Neural cell (in vitro differentiated cells): ENCODE data around the gene STXBP4. TPM values are rescaled to one million over a fixed set of nuclear protein-coding genes. Genes with fewer than 3 reads are reported as not detected.

ENCODE experiments used
- H2AFZ ChIP-seq: fragments of 200-600, 300-800 bp; sonication (generic), shearing (Covaris generic); 2 replicates; pipeline ENCODE4 v1.6.0; 2014; ENCODE audit warnings: low read depth, mild to moderate bottlenecking, antibody characterized with exemption, low read length, moderate library complexity
- H3F3A ChIP-seq: fragments of 200-600 bp; shearing (Covaris generic); 2 replicates; pipeline ENCODE4 v1.6.1; 2016; ENCODE audit warnings: mild to moderate bottlenecking, moderate library complexity, mixed read lengths, antibody characterized with exemption, low read length; ENCODE audit not compliant: insufficient read depth, poor library complexity, severe bottlenecking
- H3K27ac ChIP-seq: fragments of 200-600, 300-800 bp; sonication (generic), shearing (Covaris generic); 2 replicates; pipeline ENCODE4 v1.5.1; 2014; ENCODE audit warnings: mild to moderate bottlenecking, low read length, moderate library complexity
- H3K27me3 ChIP-seq: fragments of 300-800, 200-600 bp; sonication (generic), shearing (Covaris generic); 2 replicates; pipeline ENCODE4 v1.6.0; 2014; ENCODE audit warnings: mild to moderate bottlenecking, low read depth, low read length, moderate library complexity; ENCODE audit not compliant: insufficient read depth
- H3K36me3 ChIP-seq: fragments of 300-800, 200-600 bp; sonication (generic), shearing (Covaris generic); 2 replicates; pipeline ENCODE4 v1.5.1; 2014; ENCODE audit warnings: mild to moderate bottlenecking, antibody characterized with exemption, low read length, moderate library complexity; ENCODE audit not compliant: insufficient read depth
- H3K4me2 ChIP-seq: fragments of 300-800, 200-600 bp; sonication (generic), shearing (Covaris generic); 2 replicates; pipeline ENCODE4 v1.6.0; 2014; ENCODE audit warnings: mild to moderate bottlenecking, low read length
- H3K4me3 ChIP-seq: fragments of 300-800, 200-600 bp; sonication (generic), shearing (Covaris generic); 2 replicates; pipeline ENCODE4 v1.5.1; 2014; ENCODE audit warnings: mild to moderate bottlenecking, low read length, moderate library complexity
- H3K79me2 ChIP-seq: fragments of 200-600 bp; shearing (Covaris generic); replicated peaks from 2 replicates; pipeline ENCODE4 v1.6.0; 2014; ENCODE audit warnings: mild to moderate bottlenecking, low read length, moderate library complexity; ENCODE audit not compliant: insufficient read depth
- H3K9ac ChIP-seq: fragments of 300-800, 200-600 bp; sonication (generic), shearing (Covaris generic); 2 replicates; pipeline ENCODE4 v1.6.1; 2016; ENCODE audit warnings: mild to moderate bottlenecking, low read length, mixed read lengths
- H3K9me2 ChIP-seq: fragments of 200-600 bp; shearing (Covaris generic); 2 replicates; pipeline ENCODE4 v1.6.1; 2016; ENCODE audit warnings: mild to moderate bottlenecking, low read length, mixed read lengths; ENCODE audit not compliant: insufficient read depth
- H3K9me3 ChIP-seq: fragments of 200-600, 300-800 bp; sonication (generic), shearing (Covaris generic); 2 replicates; pipeline ENCODE4 v1.6.1; 2016; ENCODE audit warnings: mild to moderate bottlenecking, mixed run types, low read length, moderate library complexity, mixed read lengths
- H4K20me1 ChIP-seq: fragments of 200-600 bp; shearing (Covaris generic); 2 replicates; pipeline ENCODE4 v1.6.1; 2016; ENCODE audit warnings: mild to moderate bottlenecking, mixed run types; ENCODE audit not compliant: insufficient read depth
- EP300 ChIP-seq: fragments of 450-650 bp; conservative IDR thresholded peaks from 2 replicates; pipeline ENCODE4 v1.6.1; 2014; ENCODE audit warnings: antibody characterized with exemption, mild to moderate bottlenecking, moderate library complexity; ENCODE audit not compliant: poor library complexity, severe bottlenecking
- EZH2 ChIP-seq: fragments of 200-600, 300-800 bp; shearing (Covaris generic), sonication (generic); IDR thresholded peaks from 2 replicates; pipeline ENCODE4 v1.6.1; 2014; ENCODE audit warnings: antibody characterized with exemption, low read length, borderline replicate concordance, mild to moderate bottlenecking; ENCODE audit not compliant: insufficient read depth, poor library complexity, severe bottlenecking
- MXI1 ChIP-seq: fragments of 450-650 bp; conservative IDR thresholded peaks from 2 replicates; pipeline ENCODE4 v1.6.1; 2014; ENCODE audit warnings: antibody characterized with exemption, mild to moderate bottlenecking; ENCODE audit not compliant: poor library complexity, severe bottlenecking
- POLR2AphosphoS5 ChIP-seq: IDR thresholded peaks from 2 replicates; pipeline ENCODE4 v1.6.1; 2012
- RAD21 ChIP-seq: fragments of 450-650 bp; conservative IDR thresholded peaks from 2 replicates; pipeline ENCODE4 v1.6.1; 2014; ENCODE audit warnings: antibody characterized with exemption, mild to moderate bottlenecking, moderate library complexity
- SMC3 ChIP-seq: fragments of 450-650 bp; conservative IDR thresholded peaks from 2 replicates; pipeline ENCODE4 v1.6.1; 2014; ENCODE audit warnings: antibody characterized with exemption, mild to moderate bottlenecking, moderate library complexity; ENCODE audit not compliant: poor library complexity
- TAF1 ChIP-seq: IDR thresholded peaks from 2 replicates; pipeline ENCODE4 v1.6.1; 2012; ENCODE audit warnings: low read depth
- polyA plus RNA-seq: library from polyadenylated mRNA; depleted of rRNA; stranded (reverse); fragments of >200 nt; gene quantifications from 2 replicates; pipeline ENCODE4 v1.2.3, GENCODE V29; 2014
- TF ChIP-seq, protein P1 (sequence below): IDR thresholded peaks from 2 replicates; pipeline ENCODE4 v1.6.1; 2012; ENCODE audit warnings: borderline replicate concordance
- TF ChIP-seq, protein P2 (sequence below): fragments of 450-650 bp; IDR thresholded peaks from 2 replicates; pipeline ENCODE4 v1.5.1; 2014; ENCODE audit warnings: antibody characterized with exemption, mild to moderate bottlenecking, moderate library complexity; ENCODE audit not compliant: poor library complexity, severe bottlenecking

Gene STXBP4
- polyA plus RNA-seq, 1 donor from 2014 or later: 8.1 TPM

GRCh38 chr17:55004484-55004883 lies 35.9 kb downstream of the STXBP4 start:
- TF ChIP-seq MXI1 (no peak), EP300 (no peak), RAD21 (no peak), EZH2 (no peak), SMC3 (no peak), TAF1 (no peak), POLR2AphosphoS5 (no peak)
- TF ChIP-seq, protein P1, sequence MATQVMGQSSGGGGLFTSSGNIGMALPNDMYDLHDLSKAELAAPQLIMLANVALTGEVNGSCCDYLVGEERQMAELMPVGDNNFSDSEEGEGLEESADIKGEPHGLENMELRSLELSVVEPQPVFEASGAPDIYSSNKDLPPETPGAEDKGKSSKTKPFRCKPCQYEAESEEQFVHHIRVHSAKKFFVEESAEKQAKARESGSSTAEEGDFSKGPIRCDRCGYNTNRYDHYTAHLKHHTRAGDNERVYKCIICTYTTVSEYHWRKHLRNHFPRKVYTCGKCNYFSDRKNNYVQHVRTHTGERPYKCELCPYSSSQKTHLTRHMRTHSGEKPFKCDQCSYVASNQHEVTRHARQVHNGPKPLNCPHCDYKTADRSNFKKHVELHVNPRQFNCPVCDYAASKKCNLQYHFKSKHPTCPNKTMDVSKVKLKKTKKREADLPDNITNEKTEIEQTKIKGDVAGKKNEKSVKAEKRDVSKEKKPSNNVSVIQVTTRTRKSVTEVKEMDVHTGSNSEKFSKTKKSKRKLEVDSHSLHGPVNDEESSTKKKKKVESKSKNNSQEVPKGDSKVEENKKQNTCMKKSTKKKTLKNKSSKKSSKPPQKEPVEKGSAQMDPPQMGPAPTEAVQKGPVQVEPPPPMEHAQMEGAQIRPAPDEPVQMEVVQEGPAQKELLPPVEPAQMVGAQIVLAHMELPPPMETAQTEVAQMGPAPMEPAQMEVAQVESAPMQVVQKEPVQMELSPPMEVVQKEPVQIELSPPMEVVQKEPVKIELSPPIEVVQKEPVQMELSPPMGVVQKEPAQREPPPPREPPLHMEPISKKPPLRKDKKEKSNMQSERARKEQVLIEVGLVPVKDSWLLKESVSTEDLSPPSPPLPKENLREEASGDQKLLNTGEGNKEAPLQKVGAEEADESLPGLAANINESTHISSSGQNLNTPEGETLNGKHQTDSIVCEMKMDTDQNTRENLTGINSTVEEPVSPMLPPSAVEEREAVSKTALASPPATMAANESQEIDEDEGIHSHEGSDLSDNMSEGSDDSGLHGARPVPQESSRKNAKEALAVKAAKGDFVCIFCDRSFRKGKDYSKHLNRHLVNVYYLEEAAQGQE: no peak
- TF ChIP-seq, protein P2, sequence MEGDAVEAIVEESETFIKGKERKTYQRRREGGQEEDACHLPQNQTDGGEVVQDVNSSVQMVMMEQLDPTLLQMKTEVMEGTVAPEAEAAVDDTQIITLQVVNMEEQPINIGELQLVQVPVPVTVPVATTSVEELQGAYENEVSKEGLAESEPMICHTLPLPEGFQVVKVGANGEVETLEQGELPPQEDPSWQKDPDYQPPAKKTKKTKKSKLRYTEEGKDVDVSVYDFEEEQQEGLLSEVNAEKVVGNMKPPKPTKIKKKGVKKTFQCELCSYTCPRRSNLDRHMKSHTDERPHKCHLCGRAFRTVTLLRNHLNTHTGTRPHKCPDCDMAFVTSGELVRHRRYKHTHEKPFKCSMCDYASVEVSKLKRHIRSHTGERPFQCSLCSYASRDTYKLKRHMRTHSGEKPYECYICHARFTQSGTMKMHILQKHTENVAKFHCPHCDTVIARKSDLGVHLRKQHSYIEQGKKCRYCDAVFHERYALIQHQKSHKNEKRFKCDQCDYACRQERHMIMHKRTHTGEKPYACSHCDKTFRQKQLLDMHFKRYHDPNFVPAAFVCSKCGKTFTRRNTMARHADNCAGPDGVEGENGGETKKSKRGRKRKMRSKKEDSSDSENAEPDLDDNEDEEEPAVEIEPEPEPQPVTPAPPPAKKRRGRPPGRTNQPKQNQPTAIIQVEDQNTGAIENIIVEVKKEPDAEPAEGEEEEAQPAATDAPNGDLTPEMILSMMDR: no peak
- no peaks in the 10 kb centered on the region for H3K79me2 ChIP-seq
- no peaks in the 10 kb centered on the region for H3F3A ChIP-seq

DNA sequence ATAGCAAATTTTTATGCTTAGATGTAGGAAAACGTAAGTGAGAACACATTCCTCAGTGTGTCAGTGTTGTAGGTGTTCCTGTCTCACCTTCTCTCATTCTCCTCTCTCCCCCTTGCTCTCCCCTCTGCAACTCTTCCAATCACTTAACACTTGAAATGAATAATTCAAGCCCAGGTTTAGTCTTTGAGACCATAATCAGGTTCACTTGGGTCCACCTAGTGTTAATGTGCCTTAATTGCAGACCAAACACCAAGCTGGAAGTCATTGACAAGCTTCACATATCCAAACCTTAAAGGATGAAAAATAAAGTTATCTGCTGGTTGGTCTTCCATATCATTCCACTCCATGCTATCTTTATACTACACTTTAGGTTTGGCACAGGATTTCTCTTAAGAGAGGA lies 37.0 kb downstream of the STXBP4 start:
- Histone ChIP-seq H3K27ac (no peak overlapping the region), H3K9me3 (no peaks in the 10 kb centered on the region), H2AFZ (no peak overlapping the region), H3F3A (no peaks in the 10 kb centered on the region), H3K9me2 (no peaks in the 10 kb centered on the region), H3K4me3 (no peak overlapping the region), H4K20me1 (no peaks in the 10 kb centered on the region), H3K36me3 (no peaks in the 10 kb centered on the region), H3K79me2 (no peaks in the 10 kb centered on the region), H3K27me3 (no peaks in the 10 kb centered on the region), H3K4me2 (no peak overlapping the region), H3K9ac (no peak overlapping the region)
- no peak for TF ChIP-seq MXI1
- TF ChIP-seq, protein P2: peak; percentile 20

More at GRCh38 chr17:55004484-55004883, 35.9 kb downstream of the STXBP4 start:
- no peaks in the 10 kb centered on the region for H3K9me3 ChIP-seq
- H4K20me1 ChIP-seq: no peaks in the 10 kb centered on the region
- H3K27me3 ChIP-seq: no peaks in the 10 kb centered on the region
- no peaks in the 10 kb centered on the region for H3K36me3 ChIP-seq
- H2AFZ ChIP-seq: no peak overlapping the region
- no peaks in the 10 kb centered on the region for H3K9me2 ChIP-seq
- no peak overlapping the region for H3K9ac ChIP-seq
- no peak overlapping the region for H3K4me2 ChIP-seq
- H3K4me3 ChIP-seq: no peak overlapping the region
- no peak overlapping the region for H3K27ac ChIP-seq
